GM12864 (cell line): ENCODE measurements around the gene PRKACB.

Experiments
- DNase-seq: peaks from one replicate; pipeline ENCODE4 v3.0.0-alpha.2; 2011; ENCODE audit warnings: low read depth
- H3K4me3 ChIP-seq: 2 replicates; pipeline ENCODE4 v1.5.1; 2011; ENCODE audit warnings: mild to moderate bottlenecking, low read depth, low read length, control low read depth
- CTCF ChIP-seq: IDR thresholded peaks from 2 replicates; pipeline ENCODE4 v1.5.1; 2011; ENCODE audit warnings: low read depth, mild to moderate bottlenecking, moderate library complexity, low read length, control low read depth, inconsistent platforms; ENCODE audit errors: missing control alignments

PRKACB gene

GRCh38 chr1:84265867-84266266 lies 121.8 kb downstream of the PRKACB start:
- H3K4me3 ChIP-seq = no peak overlapping the region
- no peak for DNase-seq
- no peak for TF ChIP-seq CTCF

GRCh38 chr1:84266748-84267147 lies 122.7 kb downstream of the PRKACB start:
- H3K4me3 ChIP-seq = no peak overlapping the region
- no peak for TF ChIP-seq CTCF
- DNase-seq = no peak

DNA sequence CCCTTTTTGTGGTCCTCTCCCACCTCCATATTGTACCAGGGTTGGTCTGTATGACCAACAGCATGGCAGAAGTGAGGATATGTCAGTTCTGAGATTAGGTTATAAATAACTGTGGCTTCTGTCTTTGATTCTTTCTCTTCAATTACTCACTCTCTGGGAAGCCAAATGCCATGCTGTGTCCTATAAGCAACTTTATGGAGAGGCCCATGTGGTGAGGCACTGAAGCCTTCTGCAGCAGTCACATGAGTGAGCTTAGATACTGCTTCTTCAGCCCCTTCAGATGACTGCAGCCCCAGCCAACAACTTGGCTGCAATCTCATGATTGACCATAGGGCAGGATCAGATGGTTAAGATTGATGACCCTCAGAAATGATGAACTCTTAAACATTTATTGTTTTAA lies 123.4 kb downstream of the PRKACB start:
- no peak for TF ChIP-seq CTCF
- DNase-seq = no peak
- no peak overlapping the region for H3K4me3 ChIP-seq

DNA sequence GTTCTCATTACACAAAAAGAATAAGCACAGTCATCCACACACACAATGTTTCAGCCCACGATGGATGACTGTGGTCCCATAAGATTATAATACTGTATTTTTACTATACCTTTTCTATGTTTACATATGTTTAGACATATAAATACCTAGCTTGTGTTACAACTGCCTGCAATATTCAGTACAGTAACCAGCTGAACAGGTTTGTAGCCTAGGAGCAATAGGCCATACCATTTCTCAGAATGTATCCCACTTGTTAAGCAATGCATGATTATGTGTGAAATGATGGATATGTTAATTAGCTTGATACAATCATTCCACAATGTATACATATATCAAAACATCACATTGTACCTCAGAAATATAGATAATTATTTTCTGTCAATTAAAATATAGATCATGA lies 124.3 kb downstream of the PRKACB start:
- no peak for TF ChIP-seq CTCF
- no peak for DNase-seq

DNA sequence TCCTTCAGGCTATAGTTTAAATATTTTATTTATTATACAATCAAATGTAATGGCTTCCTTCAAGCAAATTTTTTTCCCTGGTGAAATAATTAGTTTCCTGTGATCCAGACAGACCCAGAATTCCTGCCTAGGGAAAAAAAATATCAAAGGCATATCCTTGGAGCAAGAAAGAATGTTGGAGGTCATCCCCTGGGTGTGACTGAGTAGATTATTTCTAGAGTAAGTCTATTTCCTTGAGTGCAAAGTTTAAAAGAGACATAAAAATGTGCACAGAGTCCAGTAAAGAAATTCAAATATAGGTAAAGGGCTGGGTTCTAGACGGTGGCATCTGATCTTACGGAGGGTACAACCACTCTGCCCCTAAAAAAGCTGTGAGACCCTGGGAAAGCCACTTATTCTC lies 125.2 kb downstream of the PRKACB start:
- no peak for DNase-seq
- TF ChIP-seq CTCF = no peak
- no peak overlapping the region for H3K4me3 ChIP-seq

More for the DNA sequence above, 124.3 kb downstream of the PRKACB start:
- no peak overlapping the region for H3K4me3 ChIP-seq

- H3K4me3 ChIP-seq = no peak overlapping the region; the same call in 1 of the 2 replicates
- DNase-seq = peak; percentile 46
- no peak for TF ChIP-seq CTCF
Observed at GRCh38 chr1:84271441-84272151, 127.5 kb downstream of the PRKACB start.

DNA sequence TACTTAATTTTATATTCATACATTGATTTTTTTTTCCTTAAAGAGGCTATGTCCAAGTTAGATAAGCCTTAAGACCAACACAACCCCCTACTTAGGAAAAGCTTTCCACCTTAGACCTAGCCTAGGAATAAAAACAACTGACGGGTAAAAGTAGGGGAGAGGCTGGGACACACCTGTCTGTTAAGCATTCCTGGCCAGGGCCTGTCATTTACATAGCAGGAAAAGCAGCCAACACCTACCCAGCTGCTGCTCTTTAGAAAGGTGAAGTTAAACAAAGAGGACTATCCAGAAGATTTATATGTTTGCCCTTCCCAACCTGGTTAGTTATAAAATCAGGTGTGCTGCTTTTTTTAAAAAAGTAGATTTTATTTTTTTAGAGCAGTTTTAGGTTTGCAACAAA lies 128.3 kb downstream of the PRKACB start:
- no peak overlapping the region for H3K4me3 ChIP-seq
- TF ChIP-seq CTCF = no peak
- DNase-seq = no peak
